Measurements from ENCODE around the gene ZBTB20.

Gene ZBTB20

DNA sequence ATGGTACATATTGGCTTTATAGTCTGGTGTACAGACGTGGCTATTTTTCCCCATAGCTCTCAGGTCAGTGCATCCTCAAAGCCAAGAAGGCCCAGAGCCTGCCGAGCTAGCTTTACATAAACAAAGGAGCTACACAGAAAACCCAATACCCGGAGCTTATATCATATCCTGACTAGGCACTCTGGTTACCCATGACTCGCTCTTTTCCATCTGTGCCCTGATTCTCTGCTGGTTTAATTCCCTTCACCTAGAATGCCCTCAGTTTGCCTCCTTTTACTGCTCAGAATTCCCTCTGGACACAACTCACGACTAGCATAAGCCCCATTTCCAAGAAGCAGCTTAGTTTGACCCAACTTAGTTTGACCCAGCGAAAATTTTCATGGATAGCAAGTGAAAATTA is 742.5 kb downstream of the ZBTB20 start:
- in situ Hi-C loops (cut with MboI; ENCODE audit: low pct_unique_long_range_greater_than_20kb, low sequenced_read_pairs), result no loop called here
- no peak for DNase-seq

DNA sequence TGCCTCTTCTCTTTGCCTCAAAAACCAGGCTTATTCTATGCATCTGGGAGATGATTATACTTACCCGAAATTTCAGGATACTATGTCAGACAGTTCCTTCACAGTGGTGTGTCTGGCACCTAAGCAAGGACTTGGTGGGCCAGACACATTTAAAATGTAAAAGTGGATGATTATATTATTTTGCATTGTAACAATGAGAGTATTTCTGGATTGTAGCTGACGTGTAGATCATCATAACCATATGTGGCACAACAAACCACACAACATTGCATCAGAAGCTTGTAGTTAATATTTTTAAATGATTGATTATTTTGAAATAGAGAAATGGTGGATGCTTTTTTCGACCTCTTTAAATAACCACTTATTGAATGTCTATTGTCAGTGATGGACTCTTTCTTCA is 744.2 kb downstream of the ZBTB20 start:
- in situ Hi-C loops (cut with MboI; ENCODE audit: low pct_unique_long_range_greater_than_20kb, low sequenced_read_pairs), result no loop called here
- no peak for DNase-seq

DNA sequence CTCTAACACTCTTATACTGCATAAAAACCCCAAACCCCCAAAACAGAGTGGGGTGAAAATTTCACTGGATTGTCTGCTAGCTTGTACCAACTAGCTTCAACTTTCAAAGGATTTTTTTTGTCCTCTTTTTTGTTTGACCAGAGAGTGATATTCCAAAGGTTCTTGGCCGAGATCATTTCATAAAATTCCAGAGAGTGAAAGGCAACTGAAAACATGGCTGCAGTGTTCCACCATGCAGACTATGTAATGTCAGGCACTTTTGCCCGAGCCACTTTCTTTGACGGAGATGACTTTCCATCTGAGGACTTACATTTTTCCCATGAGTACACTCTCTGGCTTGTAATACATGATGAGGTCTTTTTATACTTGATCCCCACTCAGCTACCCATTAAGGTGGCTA is 745.7 kb downstream of the ZBTB20 start:
- in situ Hi-C loops (cut with MboI; ENCODE audit: low pct_unique_long_range_greater_than_20kb, low sequenced_read_pairs), result no loop called here
- DNase-seq, result no peak

DNA sequence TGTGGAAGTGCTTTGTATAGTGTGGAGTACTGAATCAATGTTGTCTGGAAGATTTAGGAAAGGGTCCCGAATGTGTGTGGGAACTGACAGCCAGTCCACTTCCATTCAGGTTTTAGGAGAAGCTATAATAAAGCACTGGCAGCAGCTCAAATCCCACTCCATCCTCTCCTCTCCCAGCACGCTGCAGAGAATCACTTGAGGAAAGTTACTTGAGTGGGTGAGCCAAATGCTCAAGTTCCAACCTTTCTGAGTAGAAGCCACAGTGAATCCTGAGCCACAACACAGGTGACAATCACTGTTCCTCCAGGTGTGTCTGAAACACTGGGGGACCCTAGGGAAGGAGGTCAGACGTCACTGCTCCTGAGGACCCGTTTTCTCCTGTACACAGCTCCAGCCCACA is 746.7 kb downstream of the ZBTB20 start:
- in situ Hi-C loops (cut with MboI; ENCODE audit: low pct_unique_long_range_greater_than_20kb, low sequenced_read_pairs), result no loop called here

DNA sequence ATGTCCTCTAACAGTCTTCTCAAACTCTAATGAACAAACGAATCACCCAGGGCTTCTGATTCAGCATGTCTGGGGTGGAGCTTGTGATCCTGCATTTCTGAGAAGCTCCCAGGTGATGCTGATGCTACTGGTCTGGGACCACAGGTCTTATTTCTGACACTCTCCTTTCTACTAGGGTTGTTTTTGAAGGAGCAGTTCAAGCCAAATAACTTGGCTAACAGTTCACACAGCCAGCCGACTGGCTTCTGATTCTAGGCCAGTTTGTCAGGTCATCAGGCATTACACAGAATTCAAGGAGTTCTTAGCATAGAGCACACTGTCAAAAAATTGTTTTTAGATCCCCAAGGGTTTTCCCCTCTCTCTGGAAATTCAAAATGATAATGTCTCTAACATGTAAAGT is 752.5 kb downstream of the ZBTB20 start:
- DNase-seq, result no peak
- in situ Hi-C loops (cut with MboI; ENCODE audit: low pct_unique_long_range_greater_than_20kb, low sequenced_read_pairs), result no loop called here

More for the DNA sequence above, 746.7 kb downstream of the ZBTB20 start:
- DNase-seq, result no peak

DNA sequence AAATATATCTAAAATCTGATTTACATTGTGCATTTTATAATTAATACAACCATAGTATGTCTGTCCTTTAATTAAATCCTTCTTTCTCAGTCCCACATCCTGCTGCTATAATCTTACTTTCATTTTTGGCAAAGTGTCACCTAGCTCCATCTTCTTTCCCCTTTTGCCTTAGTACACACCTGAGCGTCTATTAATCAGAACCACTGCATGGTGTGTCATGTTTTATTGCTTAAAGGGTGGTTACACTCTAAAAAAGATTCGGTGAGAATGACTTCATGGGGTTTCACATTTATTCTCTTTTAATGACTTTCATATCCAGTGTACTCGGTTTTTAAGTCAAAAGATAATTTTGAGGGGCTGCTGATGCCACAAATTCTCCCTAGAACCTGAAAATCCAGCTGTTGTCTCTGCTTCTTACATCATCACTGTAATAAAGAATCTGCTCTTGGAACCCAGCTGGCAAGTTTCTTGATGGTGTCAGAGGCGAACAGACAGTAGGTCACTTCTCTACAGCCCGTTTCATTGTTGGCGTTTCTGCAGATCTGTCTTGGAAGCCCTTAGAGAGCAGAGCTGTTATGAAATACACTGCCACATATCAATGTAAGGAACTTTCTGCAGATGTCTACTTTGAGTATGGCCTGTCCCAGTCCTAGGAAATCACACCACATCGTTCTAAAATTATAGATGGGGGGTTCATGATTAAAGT is 753.6 kb downstream of the ZBTB20 start:
- no peak for DNase-seq

DNA sequence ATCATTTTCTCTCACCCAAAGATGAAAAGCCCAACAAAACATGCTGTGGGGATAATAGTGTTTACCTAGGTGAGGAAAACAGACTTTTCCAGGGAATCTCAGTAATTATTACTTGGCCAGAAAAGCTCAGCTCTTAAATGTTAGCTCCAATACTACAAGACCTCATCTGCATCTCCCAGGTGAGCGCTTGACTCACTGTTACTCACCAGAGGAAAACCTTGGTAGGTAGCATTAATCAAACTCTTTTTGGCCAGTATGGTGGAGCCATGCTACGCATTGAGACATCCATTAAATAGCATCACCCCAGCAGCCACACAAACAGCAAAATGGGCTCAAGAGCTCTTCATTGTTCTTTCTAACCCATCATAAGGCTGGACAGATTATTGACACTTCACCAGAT is 754.3 kb downstream of the ZBTB20 start:
- no peak for DNase-seq
- in situ Hi-C loops (cut with MboI; ENCODE audit: low pct_unique_long_range_greater_than_20kb, low sequenced_read_pairs), result no loop called here

More for the DNA sequence above, 753.6 kb downstream of the ZBTB20 start:
- in situ Hi-C loops (cut with MboI; ENCODE audit: low pct_unique_long_range_greater_than_20kb, low sequenced_read_pairs), result no loop called here

DNA sequence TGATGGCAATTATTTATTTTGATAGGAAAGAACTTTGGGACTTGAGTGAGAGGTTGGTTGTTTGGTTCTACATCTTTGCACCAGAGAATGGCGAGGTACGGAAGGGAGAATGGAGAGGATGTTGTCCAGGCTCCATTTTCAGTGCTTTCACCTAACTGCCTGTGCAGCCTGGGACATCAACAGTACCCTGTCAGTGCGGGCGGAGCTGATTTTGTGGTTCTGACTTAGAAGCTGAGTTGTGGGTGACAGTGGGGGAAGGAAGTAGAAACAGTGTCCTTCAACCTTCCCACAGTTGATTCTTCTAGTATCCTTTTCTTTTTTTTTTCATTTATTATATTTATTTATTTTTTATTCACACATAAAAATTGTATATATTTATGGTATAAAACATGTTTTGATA is 757.9 kb downstream of the ZBTB20 start:
- in situ Hi-C loops (cut with MboI; ENCODE audit: low pct_unique_long_range_greater_than_20kb, low sequenced_read_pairs), result no loop called here

DNA sequence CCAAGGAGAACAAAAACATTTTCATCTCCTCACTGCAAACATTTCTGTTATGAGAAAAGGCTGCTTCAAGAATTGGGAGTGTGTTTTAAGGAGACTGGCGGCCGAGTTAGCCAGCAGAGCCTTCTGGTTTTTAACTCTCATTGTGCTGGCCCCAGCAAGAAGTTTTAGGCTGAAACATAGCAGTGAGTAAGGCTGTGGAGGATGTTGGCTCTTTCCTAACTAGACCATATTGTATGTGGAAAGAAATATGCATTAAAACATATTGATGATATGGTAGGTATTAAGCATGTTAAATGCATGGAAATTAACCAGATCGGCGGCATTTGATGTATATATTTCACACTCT is 762.6 kb downstream of the ZBTB20 start:
- in situ Hi-C loops (cut with MboI; ENCODE audit: low pct_unique_long_range_greater_than_20kb, low sequenced_read_pairs), result no loop called here

More for the DNA sequence above, 757.9 kb downstream of the ZBTB20 start:
- DNase-seq, result no peak

DNA sequence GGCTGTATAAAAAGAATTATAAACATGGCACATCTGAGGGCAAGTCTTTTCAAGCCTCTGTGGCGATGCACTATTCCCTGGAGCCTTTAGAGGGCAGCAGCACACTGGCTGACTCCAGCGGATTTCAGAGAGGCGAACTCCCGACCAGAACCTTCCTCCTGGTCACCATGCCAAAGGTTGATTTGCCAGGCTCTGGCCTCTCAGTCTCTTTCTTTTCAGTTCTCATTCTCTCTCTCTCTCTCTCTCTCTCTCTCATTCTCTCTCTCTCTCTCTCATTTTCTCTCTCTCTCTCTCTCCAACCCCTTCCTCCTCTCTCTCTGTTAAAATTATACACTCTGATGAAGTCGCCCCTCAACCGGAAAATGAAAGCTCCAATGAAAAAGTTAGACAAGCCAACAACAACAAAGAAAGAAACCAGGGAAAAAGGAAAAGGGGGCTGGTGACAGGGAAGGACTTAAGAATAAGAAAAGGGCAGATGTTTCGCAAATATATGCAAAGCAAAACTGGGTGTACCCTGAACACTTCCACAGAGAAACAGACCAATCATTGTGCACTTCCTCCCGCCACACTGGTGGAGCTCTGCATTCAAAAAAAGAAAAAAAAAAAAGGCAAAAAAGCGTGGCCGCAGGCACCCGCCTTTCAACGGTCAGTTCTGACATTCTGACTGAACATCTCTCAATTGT is 763.1 kb downstream of the ZBTB20 start:
- in situ Hi-C loops (cut with MboI; ENCODE audit: low pct_unique_long_range_greater_than_20kb, low sequenced_read_pairs), result no loop called here
- peak; percentile 51 for DNase-seq

More for the DNA sequence above, 762.6 kb downstream of the ZBTB20 start:
- DNase-seq, result no peak

DNA sequence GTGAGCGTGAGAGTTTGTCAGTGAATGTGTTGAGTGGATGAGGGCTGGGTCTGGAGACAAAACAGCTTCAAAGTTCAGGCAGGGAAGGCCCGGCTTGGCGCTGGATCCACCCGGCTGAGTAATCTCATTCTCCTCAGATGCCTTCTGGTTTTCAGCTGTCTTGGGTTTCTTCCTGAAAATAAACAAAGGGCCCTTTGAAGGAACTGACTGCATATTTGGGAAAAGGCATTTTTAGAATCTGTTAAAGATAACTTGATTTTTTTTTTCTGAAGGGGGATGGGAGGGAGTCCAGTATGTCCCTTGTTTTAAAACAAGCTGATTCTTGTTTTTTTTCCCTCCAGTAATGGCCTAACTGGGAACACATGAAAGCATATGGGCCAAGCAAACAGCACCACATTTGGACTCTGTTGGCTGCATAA is 766.8 kb downstream of the ZBTB20 start:
- DNase-seq, result no peak
- in situ Hi-C loops (cut with MboI; ENCODE audit: low pct_unique_long_range_greater_than_20kb, low sequenced_read_pairs), result no loop called here

DNA sequence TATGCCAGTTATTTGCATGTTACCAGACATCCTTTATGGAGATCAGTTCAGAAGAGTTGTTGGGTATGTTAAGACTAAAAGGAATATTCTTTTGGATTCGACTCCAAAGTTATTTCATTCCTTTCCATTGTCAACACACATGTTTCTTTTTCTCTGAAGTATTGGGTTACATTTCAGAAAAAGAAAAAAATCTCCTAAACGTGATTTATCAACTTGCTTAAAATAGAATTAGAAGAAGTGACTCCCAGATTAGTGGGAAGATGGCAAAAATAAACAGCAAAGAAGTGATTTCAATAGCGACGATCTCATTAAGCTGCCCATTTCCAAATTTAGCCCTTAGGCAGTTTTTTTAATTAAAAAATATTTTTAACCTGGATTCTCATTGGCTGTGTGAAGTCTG is 767.8 kb downstream of the ZBTB20 start:
- in situ Hi-C loops (cut with MboI; ENCODE audit: low pct_unique_long_range_greater_than_20kb, low sequenced_read_pairs), result no loop called here
- no peak for DNase-seq

DNA sequence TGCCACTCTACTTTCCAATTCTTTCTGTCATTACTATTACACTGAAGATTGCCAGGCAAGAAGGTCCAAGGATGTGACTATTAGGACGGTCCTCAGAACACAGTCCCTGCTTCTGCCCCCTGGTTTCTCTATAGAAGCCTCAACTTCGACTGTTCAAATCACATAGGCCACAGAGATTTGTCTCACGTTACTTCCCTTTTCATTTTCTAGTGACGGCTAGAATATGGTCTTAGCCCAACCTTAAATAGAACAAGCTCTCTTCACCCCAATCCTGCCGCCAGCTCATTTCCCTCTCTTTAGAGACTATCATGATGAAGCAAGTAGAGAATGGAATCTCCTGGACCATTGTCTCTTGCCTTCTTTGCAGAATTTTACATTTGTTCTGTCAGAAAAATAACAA is 768.3 kb downstream of the ZBTB20 start:
- in situ Hi-C loops (cut with MboI; ENCODE audit: low pct_unique_long_range_greater_than_20kb, low sequenced_read_pairs), result no loop called here
- no peak for DNase-seq

DNA sequence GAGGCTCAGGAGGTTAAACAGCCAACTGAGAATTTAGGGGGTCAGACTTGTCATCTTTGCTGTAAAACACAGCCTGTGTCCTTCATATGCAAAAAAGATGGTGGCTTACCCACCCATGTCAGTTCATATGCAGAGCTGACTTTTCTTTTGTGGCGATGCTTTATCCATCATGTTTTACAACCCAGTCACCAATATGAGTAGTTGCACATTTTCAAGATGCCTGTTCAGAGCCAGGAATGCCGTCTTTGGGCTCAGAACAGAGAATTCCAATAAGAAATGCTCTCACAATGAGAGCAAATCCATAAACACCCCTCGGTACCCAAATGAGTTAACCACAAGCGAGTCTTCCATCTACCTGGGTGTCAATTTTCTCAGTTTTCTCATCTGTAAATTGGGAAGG is 769.7 kb downstream of the ZBTB20 start:
- no peak for DNase-seq
- in situ Hi-C loops (cut with MboI; ENCODE audit: low pct_unique_long_range_greater_than_20kb, low sequenced_read_pairs), result no loop called here

DNA sequence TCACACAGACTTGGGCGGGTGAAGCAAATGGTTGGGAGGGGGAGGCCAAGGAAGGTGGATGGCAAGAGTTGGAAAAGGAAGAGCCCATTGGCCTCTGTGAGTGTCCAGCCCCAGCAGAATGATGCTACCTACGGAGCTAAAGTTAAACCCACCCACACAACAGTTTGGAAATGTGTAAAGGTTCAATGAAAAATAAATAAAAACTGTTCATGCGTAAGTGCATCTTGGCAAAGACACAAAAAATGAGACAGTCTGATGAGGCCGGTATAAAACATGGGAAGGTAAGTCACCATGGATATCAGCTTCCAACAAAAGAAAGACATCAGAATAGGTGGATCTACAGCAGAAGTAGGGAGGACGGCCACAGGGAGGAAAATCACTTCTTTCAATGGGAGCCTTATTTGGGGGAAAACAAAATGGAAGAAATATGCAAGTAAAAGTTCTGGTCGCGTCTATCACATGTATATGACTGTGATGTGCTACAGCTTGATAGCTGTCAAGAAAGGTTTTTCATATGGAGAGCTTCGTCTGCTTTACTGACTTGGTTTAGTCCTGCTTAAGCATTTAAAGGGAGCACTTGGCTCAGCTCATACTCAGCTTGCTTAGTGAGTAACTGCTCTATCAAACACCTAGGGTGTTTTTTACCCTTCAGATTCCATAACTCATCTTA is 770.4 kb downstream of the ZBTB20 start:
- DNase-seq, result no peak

DNA sequence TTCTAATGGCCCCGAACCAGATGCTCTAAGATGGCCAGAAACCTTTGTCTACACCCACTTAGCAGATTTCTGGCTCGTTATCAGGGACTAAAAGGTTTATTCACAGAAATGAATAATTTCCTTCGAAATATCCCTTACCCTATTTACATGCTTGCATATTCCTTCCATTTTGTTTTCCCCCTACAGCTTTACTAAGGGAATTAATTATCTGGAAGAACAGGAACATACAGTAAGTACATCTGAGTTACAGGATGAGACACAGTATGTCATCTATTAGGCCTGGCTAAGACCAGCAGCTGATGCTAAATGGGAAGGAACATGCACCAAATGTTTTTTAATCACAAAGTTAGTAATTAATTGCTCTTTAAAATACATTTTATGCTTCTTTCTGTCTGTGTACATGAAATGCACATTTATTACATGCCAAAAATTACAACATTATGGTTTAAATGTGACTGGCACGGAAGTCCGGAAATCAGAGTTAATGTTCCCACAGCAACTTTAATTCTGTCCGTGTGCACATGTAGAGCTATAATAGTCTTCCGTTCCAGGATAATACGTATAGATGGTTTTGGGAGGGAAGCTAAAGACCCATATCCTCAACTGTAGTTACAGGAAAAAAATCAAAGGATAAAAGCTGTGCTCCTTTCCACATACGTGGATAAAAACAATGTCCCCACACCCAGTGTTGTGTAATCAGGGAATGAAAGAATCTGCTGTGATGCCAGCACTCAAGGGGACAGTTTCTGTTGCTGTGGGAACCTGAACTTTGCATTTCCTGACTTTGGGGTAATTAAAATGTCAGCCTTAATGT is 771.3 kb downstream of the ZBTB20 start:
- in situ Hi-C loops (cut with MboI; ENCODE audit: low pct_unique_long_range_greater_than_20kb, low sequenced_read_pairs), result no loop called here
- DNase-seq, result no peak

More for the DNA sequence above, 770.4 kb downstream of the ZBTB20 start:
- in situ Hi-C loops (cut with MboI; ENCODE audit: low pct_unique_long_range_greater_than_20kb, low sequenced_read_pairs), result no loop called here

DNA sequence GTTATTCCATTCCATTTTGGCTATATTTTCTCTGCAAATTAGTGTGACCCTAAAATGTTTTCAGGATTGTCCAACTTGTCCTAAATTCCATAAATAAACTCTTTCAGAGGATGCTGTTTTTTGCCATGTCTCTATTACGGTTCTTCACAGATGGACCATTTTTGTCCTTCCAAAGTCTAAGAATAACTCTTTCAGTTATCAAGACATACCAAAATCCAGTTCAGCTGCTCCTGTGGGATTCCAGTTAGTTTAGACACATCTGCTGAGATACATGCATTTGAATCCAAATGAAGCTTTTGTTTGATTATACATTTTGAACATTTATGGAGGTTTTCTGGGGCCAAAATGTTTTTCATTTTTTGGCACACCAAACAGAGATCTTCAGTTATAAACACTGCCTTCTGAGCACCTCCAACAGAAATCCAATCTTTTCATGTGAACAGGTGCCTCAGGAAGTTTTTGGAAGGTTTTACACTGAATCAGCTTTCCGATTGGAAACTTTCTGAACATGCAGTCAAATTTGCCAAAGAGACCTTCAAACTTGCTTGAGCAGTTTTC is 772.6 kb downstream of the ZBTB20 start:
- DNase-seq, result no peak

DNA sequence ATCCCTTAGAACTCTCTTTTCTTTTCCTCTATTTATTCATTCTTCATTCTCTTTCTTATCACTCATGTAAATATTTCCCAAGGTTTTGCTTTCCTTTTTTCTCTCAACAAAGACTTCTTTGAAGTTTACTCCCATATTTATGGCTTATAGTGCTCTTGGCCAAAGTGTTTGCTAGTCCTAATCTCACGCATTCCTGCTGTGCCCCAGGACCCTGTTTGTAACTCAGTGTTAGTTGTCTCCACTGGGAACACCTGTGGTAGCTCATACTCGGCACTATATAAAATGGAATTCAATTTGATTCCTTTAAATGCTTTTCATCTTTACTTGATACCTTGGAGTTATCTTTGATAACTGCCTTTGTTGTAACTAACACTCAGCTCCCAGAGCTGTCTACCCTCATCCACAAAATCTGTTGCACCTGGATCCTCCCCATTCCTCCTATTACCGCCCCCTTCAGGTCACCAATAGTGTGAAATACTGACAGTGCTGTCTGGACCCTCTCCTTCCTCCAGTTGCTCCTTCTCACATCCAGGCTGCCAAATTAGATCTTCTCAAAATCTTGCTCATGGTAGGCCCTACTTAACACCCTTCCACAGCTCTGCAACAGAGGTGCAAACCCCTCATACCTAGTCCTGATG is 776.4 kb downstream of the ZBTB20 start:
- in situ Hi-C loops (cut with MboI; ENCODE audit: low pct_unique_long_range_greater_than_20kb, low sequenced_read_pairs), result no loop called here
- DNase-seq, result no peak

More for the DNA sequence above, 772.6 kb downstream of the ZBTB20 start:
- in situ Hi-C loops (cut with MboI; ENCODE audit: low pct_unique_long_range_greater_than_20kb, low sequenced_read_pairs), result no loop called here

DNA sequence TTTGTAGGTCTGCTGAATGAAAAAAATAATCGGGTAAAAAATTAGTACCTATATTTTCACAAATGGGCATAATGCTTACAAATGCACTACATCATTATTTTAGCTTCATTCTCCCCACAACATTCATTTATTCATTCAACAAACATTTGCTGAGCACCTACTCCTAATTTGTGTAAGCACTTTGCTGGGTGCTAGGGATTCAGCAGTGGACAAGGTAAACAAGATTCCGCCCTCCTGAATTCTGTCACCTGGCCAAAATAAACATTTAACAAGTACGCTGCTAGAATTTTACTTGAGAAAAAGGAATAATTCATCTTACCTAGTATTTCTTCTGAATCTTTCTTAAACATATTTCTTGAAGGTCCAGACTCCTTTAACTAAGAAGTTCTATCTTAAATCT is 781.2 kb downstream of the ZBTB20 start:
- in situ Hi-C loops (cut with MboI; ENCODE audit: low pct_unique_long_range_greater_than_20kb, low sequenced_read_pairs), result no loop called here
- no peak for DNase-seq
